GM19455 (cell line): ENCODE measurements around the gene PSME1.

Experiments used
- ATAC-seq: cut with Tn5 transposase; IDR thresholded peaks from one replicate; pipeline ENCODE4 v1.9.1; 2021; ENCODE audit not compliant: unreplicated experiment

Gene PSME1

DNA sequence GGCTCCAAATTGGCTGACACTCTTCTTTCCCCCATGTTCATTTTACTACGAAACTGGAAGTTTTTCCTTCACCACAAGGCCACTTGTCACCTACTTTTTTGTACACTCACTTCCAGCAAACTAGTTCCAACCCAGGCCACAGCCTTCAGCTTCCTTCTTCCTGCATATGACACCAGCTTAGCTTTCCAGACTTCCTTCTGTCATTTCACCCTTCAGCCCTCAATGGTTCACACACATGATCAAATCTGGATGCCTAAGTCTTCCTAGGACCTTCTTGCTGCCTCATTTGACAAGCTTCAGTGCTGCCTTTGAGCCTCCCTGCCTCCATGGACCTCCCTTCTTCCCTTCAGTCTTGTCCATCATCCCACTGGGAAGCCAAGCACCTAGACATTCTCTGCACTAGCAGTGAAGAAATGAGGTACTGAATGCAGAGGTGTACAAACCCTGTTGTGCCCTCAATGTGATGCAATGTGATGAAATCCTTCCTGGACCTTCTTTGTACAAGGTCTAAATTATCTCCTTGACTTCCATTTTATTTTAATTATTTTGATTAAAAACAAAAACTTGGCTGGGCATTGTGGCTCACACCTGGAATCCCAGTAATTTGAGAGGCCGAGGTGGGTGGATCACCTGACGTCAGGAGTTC is 31.6 kb downstream of the PSME1 start:
- ATAC-seq, result no peak

GRCh38 chr14:24171422-24172260 is 35.6 kb downstream of the PSME1 start, which contains the start of gene REC8:
TSS of gene REC8 (plus strand) at chr14:24172080. CDS start at chr14:24172553, 473 bp downstream.
- ATAC-seq, result peak; percentile 83

- no peak for ATAC-seq
Observed at GRCh38 chr14:24172261-24172860, 36.4 kb downstream of the PSME1 start.

DNA sequence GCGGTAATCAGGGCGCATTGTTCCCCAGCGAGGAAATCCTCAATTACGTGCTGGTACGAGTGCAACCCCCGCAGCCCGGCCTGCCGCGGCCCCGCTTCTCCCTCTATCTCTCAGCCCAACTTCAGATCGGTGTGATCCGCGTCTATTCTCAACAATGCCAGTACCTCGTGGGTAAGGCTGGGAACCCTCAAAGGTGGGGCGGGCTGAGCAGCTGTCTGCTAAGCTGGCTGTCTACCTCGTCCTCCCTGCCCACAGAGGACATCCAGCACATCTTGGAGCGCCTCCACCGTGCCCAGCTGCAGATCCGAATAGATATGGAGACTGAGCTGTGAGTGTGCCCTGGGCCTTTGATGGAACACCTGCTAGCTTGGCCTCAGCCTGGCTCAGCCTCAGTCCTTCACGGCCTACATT is 36.9 kb downstream of the PSME1 start:
- ATAC-seq, result no peak

- no peak for ATAC-seq
Observed at GRCh38 chr14:24176599-24176998, 40.6 kb downstream of the PSME1 start.

DNA sequence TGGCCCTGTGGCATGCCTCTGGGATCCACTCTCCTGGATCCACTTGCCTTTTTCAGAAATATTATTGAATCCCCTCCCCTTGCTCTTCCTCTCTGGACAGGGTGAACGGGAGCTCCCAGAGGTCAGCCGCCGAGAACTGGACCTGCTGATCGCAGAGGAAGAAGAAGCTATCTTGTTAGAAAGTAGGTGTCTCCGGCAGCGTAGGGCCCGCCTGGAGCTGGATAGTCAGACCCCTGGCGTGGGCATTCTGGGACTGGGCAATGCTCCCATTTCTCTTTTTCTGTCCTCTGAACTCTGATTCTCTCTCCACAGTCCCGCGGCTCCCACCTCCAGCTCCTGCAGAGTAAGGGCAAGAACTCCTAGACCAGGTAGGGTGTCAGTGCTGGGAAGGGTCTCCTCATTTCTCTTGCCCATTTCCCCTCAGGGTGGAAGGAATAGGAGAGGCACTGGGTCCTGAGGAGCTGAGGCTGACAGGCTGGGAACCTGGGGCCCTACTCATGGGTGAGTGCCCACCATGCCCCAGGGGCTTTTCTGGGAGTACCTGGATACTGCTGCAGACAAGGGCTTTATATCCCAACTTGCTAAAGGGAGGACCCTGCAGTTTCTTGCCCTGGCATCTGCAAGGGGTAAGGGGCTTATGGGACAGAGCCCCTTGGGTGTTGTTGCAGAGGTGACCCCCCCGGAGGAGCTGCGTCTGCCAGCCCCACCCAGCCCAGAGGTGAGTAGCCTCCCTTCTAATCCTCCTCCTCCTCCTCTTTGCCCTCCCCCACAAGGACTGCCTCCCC is 41.2 kb downstream of the PSME1 start:
- no peak for ATAC-seq

GRCh38 chr14:24177891-24178290 is 41.9 kb downstream of the PSME1 start:
- no peak for ATAC-seq

DNA sequence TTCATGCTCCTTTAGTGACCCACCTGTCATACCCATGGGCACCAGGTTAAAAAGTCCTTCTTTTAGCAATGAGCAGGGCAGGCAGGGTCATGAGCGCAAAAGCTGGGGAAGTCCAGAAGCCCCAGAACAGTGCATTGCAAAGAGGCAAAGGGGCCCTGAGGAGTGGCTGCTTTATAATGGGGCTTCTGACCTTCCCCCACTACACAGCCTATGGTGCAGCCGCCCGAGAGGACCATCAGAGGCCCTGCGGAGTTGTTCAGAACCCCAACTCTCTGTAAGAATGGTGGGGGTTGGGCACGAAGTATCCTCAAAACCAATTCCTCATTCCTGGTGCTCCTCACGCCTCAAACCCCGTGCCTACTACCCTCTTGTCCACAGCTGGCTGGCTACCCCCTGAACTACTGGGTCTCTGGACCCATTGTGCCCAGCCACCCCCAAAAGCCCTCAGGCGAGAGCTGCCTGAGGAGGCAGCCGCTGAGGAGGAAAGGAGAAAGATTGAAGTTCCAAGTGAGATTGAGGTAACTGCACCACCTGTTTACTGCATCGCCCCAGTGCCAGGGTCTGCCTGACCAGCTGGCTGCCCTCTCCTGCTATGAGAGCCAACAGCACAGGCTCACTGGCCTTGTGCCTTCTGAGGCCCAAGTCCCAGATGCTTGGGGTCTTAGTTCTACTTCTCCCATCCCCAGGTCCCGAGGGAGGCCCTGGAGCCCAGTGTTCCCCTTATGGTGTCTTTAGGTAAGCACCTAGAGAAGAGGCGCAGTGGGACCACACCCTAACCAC is 42.6 kb downstream of the PSME1 start:
- no peak for ATAC-seq

- ATAC-seq, result no peak
Observed at GRCh38 chr14:24179294-24179960, 43.4 kb downstream of the PSME1 start.

DNA sequence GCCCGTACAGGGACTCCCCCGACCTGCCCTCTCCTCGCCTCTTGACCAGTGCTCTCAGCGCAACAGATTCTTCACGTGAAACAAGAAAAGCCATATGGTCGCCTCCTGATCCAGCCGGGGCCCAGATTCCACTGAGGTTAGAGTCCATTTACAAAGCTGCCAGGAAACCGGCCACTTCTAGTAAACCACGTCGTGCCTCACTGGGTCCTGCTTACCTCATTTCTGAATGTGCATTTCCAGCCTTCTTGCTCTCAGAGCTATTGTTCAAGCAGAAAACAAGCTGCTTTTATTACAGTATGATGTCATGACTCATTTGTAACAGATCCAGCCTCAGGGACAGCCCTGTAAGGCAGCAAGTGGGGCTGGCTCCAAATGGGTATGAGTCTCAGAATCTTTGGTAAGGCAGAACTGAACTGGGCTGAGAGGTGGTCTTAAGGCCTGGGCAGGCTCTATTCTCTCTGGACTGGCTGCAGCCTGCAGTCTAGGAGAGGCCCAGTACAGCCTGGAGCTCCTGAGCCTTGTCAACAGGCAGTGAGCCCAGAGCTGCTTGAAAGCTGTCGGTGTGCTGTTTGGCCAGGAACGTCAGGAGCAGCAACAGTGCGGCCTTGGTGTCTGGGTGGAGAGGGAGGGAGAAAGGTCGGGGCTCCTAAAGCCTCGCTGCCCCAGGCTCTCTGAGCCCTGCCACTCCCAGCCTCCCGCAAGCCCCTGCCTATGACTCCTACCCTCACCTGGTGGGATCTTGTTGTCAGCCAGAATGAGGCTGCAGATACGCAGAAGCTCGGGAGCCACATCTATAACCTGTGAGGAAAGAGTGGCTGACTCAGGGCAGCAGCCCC is 44.2 kb downstream of the PSME1 start:
- ATAC-seq, result no peak

- no peak for ATAC-seq
Observed at GRCh38 chr14:24181371-24182077, 45.5 kb downstream of the PSME1 start.

GRCh38 chr14:24182110-24182882 is 46.3 kb downstream of the PSME1 start:
- ATAC-seq, result no peak

DNA sequence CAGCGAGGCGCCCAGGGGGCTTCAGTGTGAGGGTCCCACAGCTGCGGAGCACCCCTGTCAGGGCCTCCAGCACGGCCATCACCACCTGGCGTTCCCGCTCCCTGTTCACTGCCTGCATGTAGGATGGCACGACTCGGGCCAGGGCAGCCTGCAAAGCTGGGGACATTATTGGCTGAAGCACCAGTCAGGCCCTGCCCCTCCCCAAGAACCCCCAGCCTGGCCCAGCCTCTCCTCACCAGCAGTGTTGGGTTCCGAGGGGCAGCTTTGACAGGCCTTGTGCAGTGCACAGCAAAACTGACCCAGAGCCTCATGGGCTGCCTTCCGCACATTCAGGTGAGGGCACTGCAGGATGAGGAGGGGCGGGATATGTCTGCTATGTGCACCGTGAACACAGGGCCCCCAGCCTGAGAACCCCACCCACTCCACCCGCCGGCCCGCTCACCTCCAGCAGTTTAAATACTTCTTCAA is 47.1 kb downstream of the PSME1 start:
- ATAC-seq, result no peak

DNA sequence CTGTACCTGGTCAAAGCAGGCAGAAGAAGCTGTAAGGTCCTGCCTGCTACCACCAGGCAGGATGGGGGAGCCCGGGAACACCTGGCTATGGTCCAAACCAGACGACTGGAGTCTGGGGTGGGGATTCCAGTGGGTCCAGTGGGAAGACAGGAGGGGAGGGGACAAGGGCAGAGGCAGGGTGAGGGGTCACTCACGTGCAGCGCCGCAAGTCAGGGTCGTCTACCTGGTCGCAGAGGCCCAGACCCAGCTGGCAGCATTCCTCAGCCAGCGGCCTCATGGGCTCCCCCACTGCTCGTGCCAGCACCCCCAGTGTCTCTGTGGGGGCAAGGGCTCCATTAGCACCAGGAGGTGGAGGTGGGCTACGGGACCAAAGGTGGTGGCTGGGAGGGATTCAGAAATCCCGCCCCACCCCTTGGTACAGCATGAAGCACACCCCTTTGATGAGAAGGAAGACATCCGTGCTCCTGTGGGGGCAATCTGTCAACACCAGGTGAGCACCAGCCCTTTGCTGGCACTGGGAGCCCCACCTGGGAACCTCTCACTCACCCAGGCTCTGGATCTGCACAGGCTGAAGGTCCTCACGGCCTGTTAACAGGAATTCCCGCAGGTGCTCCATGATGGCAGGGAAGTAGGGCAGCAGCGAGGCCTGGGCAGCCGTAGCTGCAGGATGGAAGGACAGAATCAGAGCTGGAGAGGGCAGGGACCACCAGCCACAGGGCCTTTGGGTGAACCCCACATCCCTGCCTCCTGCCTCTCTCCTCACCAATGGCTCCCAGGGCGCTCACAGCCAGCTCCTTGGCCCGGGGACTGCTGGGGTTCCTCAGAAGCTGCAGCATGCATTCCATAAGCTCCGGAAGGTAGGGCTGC is 48.3 kb downstream of the PSME1 start:
- ATAC-seq, result no peak

DNA sequence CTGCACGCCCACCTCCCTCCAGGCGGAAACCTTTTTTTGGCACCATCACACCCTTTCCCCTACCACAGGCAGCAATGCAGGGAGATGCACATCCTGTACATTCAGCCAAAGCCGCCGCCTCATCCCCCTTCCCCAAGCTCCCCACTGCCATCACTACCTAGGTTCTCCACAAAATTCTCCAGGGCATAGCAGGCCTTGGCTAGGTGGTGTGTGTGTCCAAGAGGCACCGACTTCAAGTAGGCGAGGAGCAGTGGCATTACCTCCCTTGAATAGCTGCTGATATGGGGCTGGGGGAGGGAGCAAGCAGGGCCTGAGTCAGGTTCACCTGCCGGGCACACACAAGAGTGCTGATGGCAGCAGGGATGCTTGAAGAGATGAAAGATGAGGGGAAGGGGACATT is 49.0 kb downstream of the PSME1 start:
- no peak for ATAC-seq

GRCh38 chr14:24185741-24186140 is 49.7 kb downstream of the PSME1 start:
- ATAC-seq, result no peak
